Common myeloid progenitor, CD34-positive (primary cell): Measurements from ENCODE around the gene FEM1C.

ENCODE experiments used
- CTCF ChIA-PET: fragments of 350-600 bp; sonication (Branson Sonifier 250); formaldehyde crosslinking; loops from one replicate; lab custom pipeline; 2021; ENCODE audit warnings: antibody characterized with exemption; lab: Charles Lee
- POLR2A ChIA-PET: fragments of 350-600 bp; sonication (Branson Sonifier 250); formaldehyde crosslinking; loops from one replicate; lab custom pipeline; 2021; ENCODE audit warnings: antibody characterized with exemption; lab: Charles Lee
- DNase-seq, 3 donors: peaks; one replicate each; pipeline versions ENCODE4 v3.0.0 to v3.0.0-alpha.2; 2013
- H3K27ac ChIP-seq, 2 experiments: 1 replicate in 1 of 2; 2 replicates in 1 of 2; pipeline ENCODE4 v1.7.0; 2013; ENCODE audit warnings: inconsistent platforms in 2 of 2, low read length in 2 of 2, mild to moderate bottlenecking in 2 of 2, low read depth in 1 of 2, moderate library complexity in 1 of 2; ENCODE audit not compliant: severe bottlenecking in 2 of 2, insufficient read depth in 1 of 2, poor library complexity in 1 of 2
- H3K27me3 ChIP-seq, 5 experiments: replicated peaks in 2 of 5; 1 replicate in 3 of 5; 2 replicates in 2 of 5; pipeline versions ENCODE4 v1.6.1 to v1.7.0; 2013; ENCODE audit warnings: low read length in 4 of 5, mild to moderate bottlenecking in 2 of 5, moderate library complexity in 2 of 5, inconsistent platforms in 1 of 5; ENCODE audit not compliant: insufficient read depth in 5 of 5, control insufficient read depth in 4 of 5
- H3K36me3 ChIP-seq, 4 experiments: 1 replicate in 2 of 4; 2 replicates in 2 of 4; pipeline versions ENCODE4 v1.6.1 to v1.7.0; 2013; ENCODE audit warnings: low read length in 3 of 4, control low read depth in 1 of 4, mild to moderate bottlenecking in 1 of 4; ENCODE audit not compliant: control insufficient read depth in 4 of 4, insufficient read depth in 4 of 4
- H3K4me1 ChIP-seq, 4 experiments: 1 replicate in 3 of 4; 2 replicates in 1 of 4; pipeline versions ENCODE4 v1.6.1 to v1.7.1; 2013; ENCODE audit warnings: low read length in 3 of 4, mild to moderate bottlenecking in 3 of 4, control low read depth in 1 of 4, inconsistent platforms in 1 of 4, moderate library complexity in 1 of 4; ENCODE audit not compliant: control insufficient read depth in 4 of 4, insufficient read depth in 4 of 4; ENCODE audit errors: control extremely low read depth in 1 of 4
- H3K4me3 ChIP-seq, 7 experiments: 1 replicate in 4 of 7; 2 replicates in 3 of 7; pipeline versions ENCODE4 v1.5.1 to v1.7.0; 2013; ENCODE audit warnings: mild to moderate bottlenecking in 7 of 7, low read length in 6 of 7, moderate library complexity in 6 of 7, inconsistent platforms in 2 of 7, low read depth in 2 of 7, control low read depth in 1 of 7; ENCODE audit not compliant: insufficient read depth in 4 of 7, control insufficient read depth in 1 of 7; ENCODE audit errors: extremely low read depth in 1 of 7
- H3K9me3 ChIP-seq, 5 experiments: 1 replicate in 4 of 5; 2 replicates in 1 of 5; pipeline versions ENCODE4 v1.6.1 to v1.7.1; 2013; ENCODE audit warnings: low read length in 4 of 5, mild to moderate bottlenecking in 2 of 5, inconsistent platforms in 1 of 5, low read depth in 1 of 5, moderate library complexity in 1 of 5; ENCODE audit not compliant: control insufficient read depth in 4 of 5, insufficient read depth in 2 of 5; ENCODE audit errors: control extremely low read depth in 1 of 5
- WGBS: methylation state at CpG from one replicate; pipeline ENCODE4 v1.1.5; 2013; ENCODE audit not compliant: insufficient coverage; 5-methylcytosine and 5-hydroxymethylcytosine counted together

The FEM1C gene

DNA sequence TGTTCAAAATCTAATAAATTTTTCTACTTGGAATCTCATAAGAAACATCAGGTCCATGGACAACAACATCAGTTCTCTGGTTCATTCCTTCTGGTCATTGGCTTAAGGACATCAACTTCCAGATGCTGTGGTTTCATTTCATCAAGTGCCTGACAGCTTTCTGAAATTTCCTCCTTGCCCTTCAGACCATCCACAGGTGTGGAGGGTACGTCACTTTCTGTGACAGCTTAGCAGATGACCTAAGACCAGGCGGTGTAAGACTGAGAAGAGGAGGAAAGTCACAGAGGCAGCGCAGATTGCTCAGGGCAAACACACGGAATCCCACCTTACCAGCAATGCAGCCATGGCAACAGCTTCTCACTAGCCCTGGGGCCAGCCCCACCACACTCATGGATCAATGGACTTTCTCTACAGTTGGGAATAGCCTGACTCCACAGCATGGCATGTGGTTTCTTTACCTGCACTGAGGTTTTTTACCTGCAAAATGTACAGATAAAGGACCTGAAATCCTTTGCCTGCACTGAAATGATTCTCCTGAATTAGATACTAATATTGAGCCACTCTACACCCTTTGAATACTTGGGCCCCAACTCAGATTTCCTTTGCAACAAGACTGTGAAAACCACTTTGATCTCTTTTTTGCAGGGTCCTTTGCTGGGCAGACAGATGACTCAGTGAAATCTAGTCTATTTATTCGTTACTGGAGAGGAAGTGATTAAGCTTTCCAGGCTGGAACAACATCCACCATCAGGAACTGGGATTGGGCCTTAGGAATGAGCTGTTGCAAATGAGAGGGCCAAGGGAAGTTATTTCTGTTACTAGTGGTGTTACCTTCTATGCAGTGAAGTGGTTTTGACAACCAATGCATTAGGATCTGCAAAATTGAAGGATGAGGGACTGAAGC lies 30.8 kb upstream of the FEM1C start:
- Histone ChIP-seq H3K9me3 (no peaks in the 10 kb centered on the region), H3K4me3 (no peak overlapping the region), H3K27ac (no peak overlapping the region), H3K36me3 (no peaks in the 10 kb centered on the region), H3K4me1 (peaks cover 0 to 3% (median 0%) of the 10 kb centered on the region in 4 experiments), H3K27me3 (no peaks in the 10 kb centered on the region)
- no peak for DNase-seq
- WGBS, result 66% methylated on average over 4 of the region's 5 CpGs
- ChIA-PET CTCF (interaction anchor here (0.6 to 5.7 kb wide), 9 partner anchors 8 to 299 kb away, joined by 3 to 68 read pairs (median 3); no protein-coding TSS in a partner anchor), POLR2A (no interaction called here)

DNA sequence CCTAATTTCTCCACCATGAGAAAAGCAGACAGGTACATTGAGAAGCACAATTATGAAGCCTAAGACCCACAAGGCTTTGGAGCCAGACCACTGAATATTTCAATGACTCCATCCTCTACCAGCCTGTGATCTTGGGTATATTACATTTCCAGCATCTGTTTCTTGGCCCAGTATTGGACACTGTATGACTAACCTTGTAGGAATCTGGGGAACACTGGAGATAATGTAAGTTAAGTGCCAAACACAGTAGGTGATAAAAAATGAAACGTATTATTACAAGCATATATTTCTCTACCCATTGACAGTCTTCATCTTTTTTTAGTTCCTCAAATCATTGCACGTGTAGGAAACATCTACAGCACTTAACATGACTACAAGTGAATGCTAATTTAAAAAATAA lies 28.6 kb upstream of the FEM1C start:
- Histone ChIP-seq H3K4me3 (no peak overlapping the region), H3K9me3 (no peaks in the 10 kb centered on the region), H3K27ac (no peak overlapping the region), H3K4me1 (peaks cover 0 to 3% (median 0%) of the 10 kb centered on the region in 4 experiments), H3K36me3 (no peaks in the 10 kb centered on the region), H3K27me3 (no peaks in the 10 kb centered on the region)
- POLR2A ChIA-PET, result no interaction called here
- CTCF ChIA-PET, result interaction anchor here (0.6 to 1.3 kb wide), 4 partner anchors 18 to 269 kb away, joined by 3 to 6 read pairs (median 4); no protein-coding TSS in a partner anchor
- no CpG with 5 or more reads among the region's 2 CpGs for WGBS
- DNase-seq, result no peak

DNA sequence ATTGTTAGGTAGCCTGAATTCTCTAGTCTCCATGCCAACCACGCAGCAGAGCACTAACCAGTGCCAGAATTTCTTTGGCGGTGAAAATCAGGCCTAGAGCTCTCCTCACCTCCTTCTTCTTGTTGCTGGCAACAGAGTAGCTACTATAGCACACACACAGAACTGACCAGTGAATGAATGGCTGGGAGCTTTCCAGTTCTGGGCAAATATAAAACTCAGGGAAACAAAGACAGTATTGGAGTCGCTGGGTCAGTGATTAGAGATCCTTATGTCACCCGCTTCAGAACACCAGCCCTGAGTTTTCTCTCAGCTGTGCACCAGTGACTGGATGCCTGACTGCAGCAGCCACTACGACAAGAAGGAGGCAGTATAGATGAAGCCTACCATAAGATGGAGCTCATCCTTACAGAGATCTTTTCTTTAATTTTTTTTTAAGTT lies 26.9 kb upstream of the FEM1C start:
- no peak overlapping the region for H3K27ac ChIP-seq
- no peak for DNase-seq
- H3K36me3 ChIP-seq, result no peaks in the 10 kb centered on the region
- ChIA-PET POLR2A (interaction anchor here (0.6 kb wide), 1 partner anchor 367 kb away, joined by 3 read pairs; no protein-coding TSS in a partner anchor), CTCF (interaction anchor here (0.5 to 4.2 kb wide), 2 partner anchors 136 to 261 kb away, joined by 3 to 23 read pairs; no protein-coding TSS in a partner anchor)
- H3K27me3 ChIP-seq, result no peaks in the 10 kb centered on the region
- peaks cover 0 to 3% (median 0%) of the 10 kb centered on the region in 4 experiments for H3K4me1 ChIP-seq
- no peak overlapping the region for H3K4me3 ChIP-seq
- 98% methylated on average over 4 of the region's 5 CpGs for WGBS
- no peaks in the 10 kb centered on the region for H3K9me3 ChIP-seq

DNA sequence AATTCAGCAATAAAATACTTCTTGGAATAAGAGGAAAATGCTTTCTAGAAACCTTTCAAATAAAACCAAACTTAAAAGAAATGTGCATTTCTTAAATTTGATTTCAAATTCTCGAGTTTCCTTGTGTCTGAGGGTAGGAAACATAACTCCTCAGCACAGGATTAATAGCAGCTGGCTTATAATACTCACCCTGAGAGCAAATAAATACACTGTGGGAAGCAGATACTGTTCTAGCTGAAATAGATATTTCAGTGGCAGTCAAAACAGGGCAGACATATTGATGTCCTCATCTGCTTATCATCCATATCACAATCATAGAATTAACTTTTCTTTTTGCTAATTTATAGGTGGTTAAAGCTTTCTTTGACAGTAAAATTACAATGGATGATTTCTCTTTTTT lies 24.1 kb upstream of the FEM1C start:
- WGBS, result no CpG with 5 or more reads among the region's 1 CpG
- ChIA-PET POLR2A (no interaction called here), CTCF (interaction anchor here (0.6 to 4.2 kb wide), 2 partner anchors 258 to 265 kb away, joined by 3 to 23 read pairs; no protein-coding TSS in a partner anchor)
- H3K27ac ChIP-seq, result no peak overlapping the region
- no peaks in the 10 kb centered on the region for H3K36me3 ChIP-seq
- H3K9me3 ChIP-seq, result no peaks in the 10 kb centered on the region
- DNase-seq, result no peak
- H3K27me3 ChIP-seq, result no peaks in the 10 kb centered on the region
- no peaks in the 10 kb centered on the region for H3K4me1 ChIP-seq
- H3K4me3 ChIP-seq, result no peak overlapping the region

GRCh38 chr5:115565233-115565632 lies 20.7 kb upstream of the FEM1C start:
- no peaks in the 10 kb centered on the region for H3K4me1 ChIP-seq
- 100% methylated on average over 2 of the region's 2 CpGs for WGBS
- CTCF ChIA-PET, result interaction anchor here (2.0 kb wide), 1 partner anchor 9 kb away, joined by 4 read pairs; no protein-coding TSS in a partner anchor
- H3K4me3 ChIP-seq, result no peak overlapping the region
- H3K27me3 ChIP-seq, result no peaks in the 10 kb centered on the region
- POLR2A ChIA-PET, result no interaction called here
- peaks cover 0 to 3% (median 0%) of the 10 kb centered on the region in 5 experiments for H3K9me3 ChIP-seq
- no peak for DNase-seq
- H3K27ac ChIP-seq, result no peak overlapping the region
- no peaks in the 10 kb centered on the region for H3K36me3 ChIP-seq

DNA sequence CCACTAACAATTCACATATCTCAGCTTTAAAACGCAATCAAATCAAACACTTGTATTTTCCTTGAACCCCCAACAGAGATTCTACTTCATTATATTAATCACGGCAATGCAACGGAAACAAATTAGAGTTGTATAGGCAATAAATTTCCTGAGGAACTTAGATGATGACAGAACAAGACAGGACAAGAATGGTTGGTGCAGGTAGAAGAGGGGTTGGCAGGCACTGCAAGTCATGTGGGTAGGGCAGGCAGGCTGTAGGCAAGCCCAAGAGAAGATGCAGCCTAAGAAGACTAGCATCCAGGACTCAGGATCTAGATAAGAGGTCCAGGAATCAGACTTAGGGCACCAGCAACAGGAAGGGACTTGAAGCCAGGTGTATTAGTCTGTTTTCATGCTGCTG lies 16.6 kb upstream of the FEM1C start:
- no peaks in the 10 kb centered on the region for H3K36me3 ChIP-seq
- no peak overlapping the region for H3K4me3 ChIP-seq
- peaks cover 0 to 3% (median 0%) of the 10 kb centered on the region in 5 experiments for H3K9me3 ChIP-seq
- ChIA-PET POLR2A (no interaction called here), CTCF (interaction anchor here (1.4 kb wide), 1 partner anchor 11 kb away, joined by 3 read pairs; no protein-coding TSS in a partner anchor)
- no peak overlapping the region for H3K27ac ChIP-seq
- no peaks in the 10 kb centered on the region for H3K27me3 ChIP-seq
- WGBS, result 100% methylated on average over 1 of the region's 3 CpGs
- peaks cover 0 to 13% (median 3%) of the 10 kb centered on the region in 4 experiments for H3K4me1 ChIP-seq
- DNase-seq, result no peak

GRCh38 chr5:115559524-115559923 lies 14.9 kb upstream of the FEM1C start:
- peaks cover 0 to 3% (median 0%) of the 10 kb centered on the region in 5 experiments for H3K9me3 ChIP-seq
- H3K36me3 ChIP-seq, result no peaks in the 10 kb centered on the region
- no peaks in the 10 kb centered on the region for H3K27me3 ChIP-seq
- CTCF ChIA-PET, result no interaction called here
- H3K4me1 ChIP-seq, result peaks cover 0 to 13% (median 3%) of the 10 kb centered on the region in 4 experiments
- no peak for DNase-seq
- POLR2A ChIA-PET, result no interaction called here
- H3K4me3 ChIP-seq, result no peak overlapping the region
- H3K27ac ChIP-seq, result no peak overlapping the region
